Activated naive CD4-positive, alpha-beta T cell treated with anti-CD3 and anti-CD28 coated beads, Interleukin-2, amount 50 U/mL, for 72 hours (primary cell): ENCODE measurements around the gene KCTD18. TPM values are rescaled to one million over a fixed set of nuclear protein-coding genes. Genes with fewer than 3 reads are reported as not detected.

Source experiments
- ATAC-seq, 2 donors: fragments of 150-1000 bp; cut with Tn5 transposase; 2 replicates each; pipeline ENCODE4 v1.10.0; 2021; ENCODE audit warnings: mild to moderate bottlenecking in 2 of 2, moderate library complexity in 2 of 2
- DNase-seq, 2 donors: peaks; one replicate each; pipeline ENCODE4 v3.0.0; 2021 to 2022; ENCODE audit warnings: low spot score in 2 of 2
- H3K27ac Mint-ChIP-seq, 2 donors: one replicate each; pipeline ENCODE4 v1.8.0; 2022; ENCODE audit warnings: mild to moderate bottlenecking in 2 of 2, mixed read lengths in 2 of 2
- H3K36me3 Mint-ChIP-seq, 2 donors: one replicate each; pipeline ENCODE4 v1.8.0; 2022; ENCODE audit warnings: mixed read lengths in 2 of 2
- H3K9me3 Mint-ChIP-seq, 2 donors: one replicate each; pipeline ENCODE4 v1.8.0; 2022; ENCODE audit warnings: mixed read lengths in 2 of 2
- total RNA-seq, 2 donors: library from RNA; stranded (reverse); gene quantifications; one replicate each; pipeline ENCODE4 v1.2.3, GENCODE V29; 2022

The KCTD18 gene
- total RNA-seq, 2 donors from 2014 or later, result 4.4 to 15.3 TPM

DNA sequence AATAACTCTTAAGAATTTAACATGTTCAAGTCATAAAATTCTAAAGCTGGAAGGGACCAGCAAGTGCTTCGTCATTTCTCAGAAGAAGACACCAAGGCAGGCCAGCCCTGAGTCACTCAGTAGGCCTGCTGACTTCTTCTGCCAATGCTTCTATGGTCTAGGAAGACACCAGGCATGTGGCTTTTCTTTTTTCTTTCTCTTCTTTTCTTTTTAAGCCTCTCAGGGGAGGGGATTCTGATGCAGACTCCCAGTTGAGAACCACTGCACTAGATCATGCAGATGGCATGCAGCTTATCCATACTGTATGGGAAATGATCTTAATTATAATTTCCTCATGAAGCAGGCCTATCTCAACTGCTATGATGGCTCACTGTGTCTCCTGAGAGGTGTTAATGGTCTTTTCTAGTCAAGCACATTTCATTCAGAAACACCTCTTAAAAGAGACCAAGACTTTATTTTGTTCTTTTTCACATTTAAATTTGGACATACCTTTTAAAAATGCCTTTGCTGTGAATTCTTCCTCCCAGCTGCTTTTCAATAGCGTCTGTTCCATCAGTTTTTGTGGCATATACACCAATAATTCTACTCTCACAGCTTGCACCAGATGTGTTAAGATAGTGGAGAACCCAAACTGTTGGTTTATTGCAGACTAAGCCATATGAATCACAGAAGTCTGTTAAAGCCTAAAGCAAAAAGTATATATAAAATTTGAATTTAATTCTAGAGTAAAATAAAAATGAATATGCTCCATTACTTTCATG lies 11.3 kb downstream of the KCTD18 start:
- Mint-ChIP-seq H3K9me3 (peaks cover 0 to 3% of the 10 kb centered on the region in 2 donors), H3K36me3 (peaks cover 5 to 14% of the 10 kb centered on the region in 2 donors), H3K27ac (no peak overlapping the region)
- no peak for ATAC-seq
- DNase-seq, result no peak

DNA sequence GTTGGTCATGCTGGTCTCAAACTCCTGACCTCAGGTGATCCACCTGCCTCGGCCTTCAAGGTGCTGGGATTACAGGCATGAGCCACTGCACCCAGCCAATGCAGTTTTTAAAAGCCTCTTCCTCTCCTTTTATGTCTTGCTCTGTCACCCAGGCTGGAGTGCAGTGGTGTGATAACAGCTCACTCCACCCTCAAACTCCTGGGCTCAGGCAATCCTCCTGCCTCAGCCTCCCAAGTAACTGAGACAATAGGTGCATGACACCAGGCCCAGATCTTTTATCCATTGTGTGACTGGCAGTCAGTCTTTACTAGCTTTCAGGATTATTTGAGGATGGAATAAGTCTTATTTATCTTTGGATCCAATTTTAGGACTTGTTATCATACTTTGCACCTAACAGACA lies 13.2 kb downstream of the KCTD18 start:
- DNase-seq (no peak), ATAC-seq (no peak)
- Mint-ChIP-seq H3K36me3 (peaks cover 5 to 7% of the 10 kb centered on the region in 2 donors), H3K9me3 (no peaks in the 10 kb centered on the region), H3K27ac (peak overlapping the region in 1 of 2 donors; percentile 65)

DNA sequence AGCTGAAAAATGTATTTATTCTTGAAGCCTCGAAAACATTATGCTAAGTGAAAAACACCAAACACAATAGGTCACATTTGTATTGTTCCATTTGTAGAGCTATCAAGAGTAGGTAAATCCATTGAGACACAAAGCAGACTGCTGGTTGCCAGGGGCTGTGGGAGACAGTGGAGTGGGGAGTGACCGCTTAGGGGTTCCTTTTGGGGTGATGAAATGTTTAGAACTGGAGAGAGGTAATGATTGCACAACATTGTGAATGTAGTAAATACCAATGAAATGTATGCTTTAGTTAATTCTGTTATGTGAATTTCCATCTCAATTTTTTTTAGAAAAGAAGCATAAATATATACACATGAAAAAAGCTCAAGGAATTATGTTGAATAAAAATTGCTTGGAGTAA lies 15.8 kb downstream of the KCTD18 start:
- no peak for DNase-seq
- Mint-ChIP-seq H3K27ac (no peak overlapping the region), H3K36me3 (peaks cover 6 to 16% of the 10 kb centered on the region in 2 donors)

DNA sequence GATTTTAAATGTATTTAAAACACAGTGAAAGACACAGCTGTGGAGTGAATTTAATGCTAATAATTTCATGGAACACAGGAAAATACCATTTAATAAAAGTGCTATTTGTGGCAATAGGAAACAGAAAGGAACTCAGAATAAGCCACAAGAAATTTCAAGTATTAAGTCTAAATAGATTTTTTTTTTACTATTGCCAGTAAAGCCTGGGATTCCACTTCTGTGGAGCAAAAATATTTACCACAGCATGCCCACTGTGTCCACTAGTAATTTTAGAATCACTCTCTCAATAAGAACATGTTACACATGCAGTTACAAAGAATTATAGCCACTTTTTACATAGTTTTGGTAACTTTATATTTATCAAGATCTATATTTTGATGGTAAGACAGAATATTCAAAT lies 17.2 kb downstream of the KCTD18 start:
- no peaks in the 10 kb centered on the region for H3K9me3 Mint-ChIP-seq
- DNase-seq (no peak), ATAC-seq (no peak)
- peak overlapping the region in 1 of 2 donors; percentile 7 for H3K27ac Mint-ChIP-seq
- peaks cover 6 to 16% of the 10 kb centered on the region in 2 donors for H3K36me3 Mint-ChIP-seq

More for the DNA sequence above, 15.8 kb downstream of the KCTD18 start:
- no peaks in the 10 kb centered on the region for H3K9me3 Mint-ChIP-seq
- ATAC-seq, result no peak

DNA sequence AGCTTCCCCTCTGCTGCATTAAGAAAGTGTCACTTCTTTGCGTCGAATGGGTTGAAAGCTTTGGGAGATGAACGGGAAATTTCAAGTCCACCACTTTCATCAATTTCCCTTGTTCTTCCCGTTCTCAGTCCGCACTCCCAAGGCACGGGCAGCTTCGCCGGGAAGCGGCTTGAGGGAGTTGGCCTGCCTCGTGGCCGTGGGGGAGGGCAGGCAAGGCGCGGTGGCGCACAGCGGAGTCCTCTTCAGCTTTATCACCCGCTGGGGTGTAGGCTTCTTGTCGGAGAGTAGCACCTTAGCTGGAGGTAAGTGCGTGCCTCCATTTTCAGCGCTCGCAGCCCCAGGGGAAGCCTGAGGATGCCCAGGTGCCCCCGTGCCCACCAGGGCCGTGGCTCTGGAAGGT lies 19.9 kb downstream of the KCTD18 start:
- peaks cover 6 to 16% of the 10 kb centered on the region in 2 donors for H3K36me3 Mint-ChIP-seq
- DNase-seq (no peak), ATAC-seq (no peak)
- H3K27ac Mint-ChIP-seq, result no peak overlapping the region
- H3K9me3 Mint-ChIP-seq, result no peaks in the 10 kb centered on the region

DNA sequence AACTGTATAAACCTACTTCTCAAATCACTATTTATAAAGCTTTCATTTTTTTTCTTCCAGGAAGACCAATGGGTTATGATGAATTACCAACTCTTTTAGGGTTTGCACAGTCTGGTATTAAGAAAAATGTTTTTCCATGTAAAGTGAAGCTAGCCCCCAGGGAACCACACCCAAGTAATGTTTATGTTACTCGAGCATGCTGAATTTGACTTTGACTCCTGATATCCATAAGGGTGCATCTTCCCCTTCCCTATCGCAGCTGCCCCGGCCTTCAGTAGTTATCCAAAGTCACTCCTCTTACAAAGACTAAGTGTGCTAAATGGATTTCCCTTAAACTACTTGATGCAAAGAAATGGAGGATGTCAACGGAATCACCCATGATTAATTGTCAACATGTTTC lies 21.7 kb downstream of the KCTD18 start:
- ATAC-seq (no peak), DNase-seq (no peak)
- H3K9me3 Mint-ChIP-seq, result no peaks in the 10 kb centered on the region
- H3K27ac Mint-ChIP-seq, result no peak overlapping the region
- H3K36me3 Mint-ChIP-seq, result peaks cover 6 to 16% of the 10 kb centered on the region in 2 donors

DNA sequence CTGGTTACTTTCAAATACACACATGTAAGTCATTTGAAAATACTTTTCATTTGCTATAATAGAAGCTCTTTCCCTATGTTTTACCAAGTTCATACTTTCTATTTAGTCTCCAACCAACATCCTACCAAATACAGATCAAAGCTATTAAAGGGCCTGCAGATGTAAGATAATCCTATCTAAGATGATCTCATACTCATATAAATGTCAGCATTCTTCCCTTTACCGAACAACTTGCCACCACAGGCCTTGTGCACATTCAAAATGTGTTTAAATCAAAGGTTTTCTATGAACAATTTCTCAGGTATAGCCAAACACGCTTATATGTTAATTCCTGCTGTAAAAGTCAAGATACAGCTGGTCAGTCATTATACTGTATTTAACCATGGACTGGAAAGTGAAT lies 23.3 kb downstream of the KCTD18 start:
- no peak overlapping the region for H3K27ac Mint-ChIP-seq
- no peak for ATAC-seq
- H3K9me3 Mint-ChIP-seq, result no peaks in the 10 kb centered on the region
- H3K36me3 Mint-ChIP-seq, result peaks cover 0 to 7% of the 10 kb centered on the region in 2 donors
- DNase-seq, result no peak

DNA sequence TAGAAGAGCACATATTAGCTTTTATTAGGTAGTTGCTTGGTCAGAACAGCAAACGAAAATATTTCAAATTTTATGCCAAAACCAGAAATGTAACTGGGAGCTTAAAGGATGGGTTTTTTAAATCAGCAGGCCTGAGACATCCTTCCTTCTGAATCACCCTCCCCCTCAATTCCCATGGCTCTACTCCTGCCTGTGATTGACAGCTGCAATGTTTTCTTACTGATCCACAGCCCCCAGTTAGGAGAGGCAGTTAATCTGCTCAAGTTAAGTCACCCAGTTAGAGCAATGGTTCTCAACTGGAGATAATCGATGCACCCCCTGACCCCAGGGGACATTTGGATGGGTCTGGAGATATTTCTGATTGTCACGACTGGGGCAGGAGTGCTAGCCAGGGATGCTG lies 24.9 kb downstream of the KCTD18 start:
- Mint-ChIP-seq H3K27ac (no peak overlapping the region), H3K36me3 (no peaks in the 10 kb centered on the region), H3K9me3 (no peaks in the 10 kb centered on the region)
- DNase-seq (no peak), ATAC-seq (no peak)

DNA sequence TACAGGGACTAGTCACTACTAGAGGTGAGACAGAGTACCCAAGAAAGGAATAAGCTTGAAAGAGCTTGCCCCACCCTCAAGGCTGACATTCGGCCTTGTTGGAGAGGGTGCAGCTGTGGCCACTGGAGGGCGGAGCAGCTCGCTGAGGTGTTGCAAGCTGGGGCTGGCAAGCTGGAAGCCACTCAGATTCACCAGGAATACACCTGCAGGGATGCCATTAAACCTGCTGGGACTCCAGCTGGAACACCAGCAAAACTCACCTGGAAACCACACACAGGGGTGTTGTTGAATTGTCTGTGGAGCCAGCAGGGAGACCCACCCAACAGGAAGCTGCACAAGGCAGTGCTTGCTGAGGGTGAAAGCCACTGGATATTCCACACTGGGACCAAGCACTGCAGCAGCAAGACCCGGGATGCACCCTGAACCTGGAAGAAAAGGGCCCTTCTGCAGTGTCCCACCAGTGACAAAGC lies 26.1 kb downstream of the KCTD18 start:
- no peaks in the 10 kb centered on the region for H3K9me3 Mint-ChIP-seq

DNA sequence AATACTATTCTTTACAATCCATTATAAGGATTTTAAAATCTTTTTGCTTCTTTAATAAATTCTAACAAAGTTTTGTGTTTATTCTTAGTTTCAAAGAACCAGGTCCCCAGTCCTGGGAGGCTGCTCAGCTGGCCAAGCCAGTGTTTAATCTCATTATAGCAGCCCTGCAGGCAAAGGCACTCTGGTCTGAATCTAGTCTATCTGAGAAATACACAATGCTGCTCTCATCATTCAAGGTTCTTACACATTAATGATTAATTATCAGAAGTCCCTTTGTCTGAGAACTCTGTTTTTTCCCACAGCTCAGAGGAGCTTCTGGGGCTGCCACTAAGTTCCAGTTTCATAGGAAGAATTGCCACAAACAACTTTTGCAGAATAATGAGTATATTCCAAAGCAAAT lies 27.7 kb downstream of the KCTD18 start:
- ATAC-seq (no peak), DNase-seq (no peak)
- no peak overlapping the region for H3K27ac Mint-ChIP-seq
- no peaks in the 10 kb centered on the region for H3K9me3 Mint-ChIP-seq
- H3K36me3 Mint-ChIP-seq, result no peaks in the 10 kb centered on the region

More for the DNA sequence above, 26.1 kb downstream of the KCTD18 start:
- H3K27ac Mint-ChIP-seq, result no peak overlapping the region
- peak in 1 of 2 donors; percentile 28 for DNase-seq
- ATAC-seq, result peak; percentile 54 to 63
- no peaks in the 10 kb centered on the region for H3K36me3 Mint-ChIP-seq

DNA sequence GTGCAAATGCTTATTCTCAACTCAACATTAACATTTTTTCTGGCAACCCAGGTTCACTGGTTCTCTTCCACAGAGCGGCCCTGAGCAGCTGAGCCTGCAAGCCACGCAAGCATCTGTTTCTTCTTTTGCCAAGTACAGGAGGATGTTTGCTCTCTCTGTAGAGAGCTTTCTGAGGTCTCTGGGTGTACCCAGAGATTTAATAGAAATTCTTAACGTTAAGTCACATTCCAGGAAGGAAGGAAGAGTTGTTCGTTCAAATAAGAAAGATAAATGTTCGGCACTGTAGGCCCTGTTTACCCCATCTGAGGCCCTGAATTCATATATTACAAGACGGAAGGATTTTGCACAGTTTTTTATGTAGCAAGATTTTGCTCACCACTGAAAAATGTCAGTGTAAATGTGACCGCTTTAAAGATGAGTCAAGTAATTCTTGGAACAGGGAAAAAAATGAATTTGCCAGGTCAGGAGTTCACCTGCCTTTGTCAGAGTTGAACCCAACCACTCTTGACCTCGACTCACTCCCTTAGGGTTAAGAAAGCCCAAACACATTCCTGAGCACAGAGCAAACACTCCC lies 30.1 kb downstream of the KCTD18 start:
- no peak overlapping the region for H3K27ac Mint-ChIP-seq
- DNase-seq (no peak), ATAC-seq (peak in 1 of 2 donors; percentile 24)
- no peaks in the 10 kb centered on the region for H3K9me3 Mint-ChIP-seq
- no peaks in the 10 kb centered on the region for H3K36me3 Mint-ChIP-seq

DNA sequence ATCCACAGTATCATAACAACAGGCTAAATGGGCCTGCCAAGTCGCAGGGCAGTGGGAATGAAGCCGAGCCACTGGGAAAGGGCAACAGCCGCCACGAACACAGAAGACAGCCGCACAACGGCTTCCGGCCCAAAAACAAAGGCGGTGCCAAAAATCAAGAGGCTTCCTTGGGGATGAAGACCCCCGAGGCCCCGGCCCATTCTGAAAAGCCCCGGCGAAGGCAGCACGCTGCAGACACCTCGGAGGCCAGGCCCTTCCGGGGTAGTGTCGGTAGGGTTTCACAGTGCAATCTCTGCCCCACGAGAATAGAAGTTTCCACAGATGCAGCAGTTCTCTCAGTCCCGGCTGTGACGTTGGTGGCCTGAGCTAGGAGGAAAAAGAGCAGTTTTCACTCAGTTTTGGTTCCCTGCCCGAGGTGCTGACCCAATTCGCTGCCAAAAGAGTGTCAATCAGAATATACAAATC lies 32.2 kb downstream of the KCTD18 start:
- DNase-seq, result no peak
- no peak for ATAC-seq
- Mint-ChIP-seq H3K9me3 (no peaks in the 10 kb centered on the region), H3K36me3 (no peaks in the 10 kb centered on the region), H3K27ac (no peak overlapping the region)

DNA sequence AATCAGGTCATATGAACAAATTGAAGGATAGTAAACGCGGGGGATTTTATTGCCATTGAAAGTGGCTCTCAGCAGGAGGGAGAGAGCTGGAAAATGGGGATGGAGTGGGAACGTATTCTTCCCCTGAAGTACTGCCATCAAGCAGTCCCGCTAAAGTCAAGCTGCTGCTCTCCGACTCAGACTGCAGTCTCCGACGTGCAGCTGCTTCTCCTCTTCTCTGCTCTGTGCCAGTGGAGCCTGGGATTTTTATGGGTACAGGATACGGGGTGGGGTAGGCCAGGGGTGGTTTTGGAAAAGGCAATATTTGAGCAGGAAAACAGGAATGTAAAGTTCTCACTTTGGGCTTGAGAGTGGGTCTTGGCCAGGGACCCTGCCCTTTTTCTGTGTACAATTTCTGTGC lies 33.0 kb downstream of the KCTD18 start:
- DNase-seq (no peak), ATAC-seq (no peak)
- H3K9me3 Mint-ChIP-seq, result no peaks in the 10 kb centered on the region
- no peaks in the 10 kb centered on the region for H3K36me3 Mint-ChIP-seq
- no peak overlapping the region for H3K27ac Mint-ChIP-seq

DNA sequence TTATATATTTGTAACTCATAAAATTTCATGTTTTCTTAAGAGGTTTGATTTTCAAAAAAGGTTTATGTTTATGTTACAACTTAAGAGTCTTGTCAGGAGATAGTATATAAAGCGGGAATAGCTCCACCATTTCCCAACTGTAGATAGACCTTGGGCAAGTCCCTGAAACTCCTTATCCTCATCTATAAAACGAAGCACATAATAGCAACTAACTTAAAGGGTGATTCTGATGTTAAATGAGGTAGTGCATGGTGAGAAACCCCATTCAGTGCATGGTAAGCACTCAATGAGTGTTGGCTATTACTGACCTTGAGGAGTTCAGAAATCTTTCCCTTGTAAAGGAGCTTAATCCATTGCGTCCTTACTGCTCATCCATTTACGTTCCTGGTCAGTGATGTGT lies 34.1 kb downstream of the KCTD18 start:
- Mint-ChIP-seq H3K27ac (no peak overlapping the region), H3K9me3 (no peaks in the 10 kb centered on the region), H3K36me3 (peaks cover 0 to 5% of the 10 kb centered on the region in 2 donors)
- ATAC-seq (no peak), DNase-seq (no peak)

DNA sequence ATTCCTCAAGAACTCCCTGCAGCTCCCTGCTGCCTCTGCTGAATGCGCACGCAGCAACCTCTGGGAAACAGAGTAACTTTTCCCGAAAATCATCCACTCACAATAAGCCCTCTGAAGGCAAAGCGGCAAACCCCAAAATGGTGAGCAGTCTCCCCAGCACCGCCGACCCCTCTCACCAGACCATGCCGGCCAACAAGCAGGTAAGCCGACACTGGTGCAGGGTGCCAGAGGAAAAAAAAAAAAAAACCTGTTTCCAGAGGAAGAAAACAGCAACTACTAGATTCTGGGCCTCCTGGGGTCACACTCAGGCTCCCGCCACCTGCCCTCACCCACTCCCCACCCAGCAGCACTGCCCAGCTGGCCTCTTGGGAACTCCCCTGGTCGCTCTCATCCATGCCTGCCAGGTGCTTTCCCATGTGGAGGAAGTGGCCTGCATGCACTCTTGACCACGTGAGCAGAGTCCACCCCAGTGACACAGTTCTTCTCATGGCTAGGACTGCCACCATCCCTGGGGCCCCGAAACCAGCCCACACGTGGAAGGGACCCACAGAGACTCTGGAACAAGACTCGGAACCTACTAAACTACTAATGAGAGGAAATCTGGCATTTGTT lies 36.9 kb downstream of the KCTD18 start:
- ATAC-seq (no peak), DNase-seq (no peak)
- H3K36me3 Mint-ChIP-seq, result peaks cover 0 to 5% of the 10 kb centered on the region in 2 donors
- H3K27ac Mint-ChIP-seq, result no peak overlapping the region
- H3K9me3 Mint-ChIP-seq, result no peaks in the 10 kb centered on the region

DNA sequence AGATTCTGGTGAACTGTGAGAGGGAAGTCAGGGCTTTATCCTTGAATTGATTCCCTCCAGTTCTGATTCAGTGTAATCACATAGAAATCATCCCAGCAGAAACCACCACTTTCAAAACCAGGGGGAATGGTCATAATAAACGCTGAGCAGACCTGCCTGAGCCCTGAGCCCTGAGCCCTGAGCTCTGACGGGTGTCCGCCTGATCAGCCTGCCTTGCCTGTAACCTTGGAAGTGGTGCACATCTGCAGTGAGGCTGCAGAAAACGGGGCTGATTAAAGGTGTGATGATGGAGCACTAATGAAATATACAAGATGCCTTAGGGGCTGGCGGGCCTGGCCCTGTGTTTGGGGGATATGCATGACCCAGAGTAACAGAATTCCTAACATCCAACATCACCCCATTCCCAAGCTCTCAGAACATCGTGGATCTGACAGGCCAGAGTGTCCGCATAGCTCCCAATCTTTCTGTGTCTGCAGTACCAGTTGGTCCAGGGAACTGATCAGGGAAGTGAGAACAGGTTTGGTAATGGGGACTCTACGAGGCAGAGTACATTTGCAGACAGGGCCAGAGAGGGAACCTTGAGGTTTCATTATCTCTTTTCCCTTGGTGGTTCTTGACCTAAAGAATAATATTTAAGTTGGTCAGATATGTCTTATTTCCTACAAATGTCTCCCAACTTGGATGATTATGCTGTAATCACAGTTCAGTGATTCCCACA lies 37.8 kb downstream of the KCTD18 start:
- H3K27ac Mint-ChIP-seq, result no peak overlapping the region
- DNase-seq (no peak), ATAC-seq (no peak)
- H3K36me3 Mint-ChIP-seq, result peaks cover 0 to 11% of the 10 kb centered on the region in 2 donors
- H3K9me3 Mint-ChIP-seq, result no peaks in the 10 kb centered on the region

DNA sequence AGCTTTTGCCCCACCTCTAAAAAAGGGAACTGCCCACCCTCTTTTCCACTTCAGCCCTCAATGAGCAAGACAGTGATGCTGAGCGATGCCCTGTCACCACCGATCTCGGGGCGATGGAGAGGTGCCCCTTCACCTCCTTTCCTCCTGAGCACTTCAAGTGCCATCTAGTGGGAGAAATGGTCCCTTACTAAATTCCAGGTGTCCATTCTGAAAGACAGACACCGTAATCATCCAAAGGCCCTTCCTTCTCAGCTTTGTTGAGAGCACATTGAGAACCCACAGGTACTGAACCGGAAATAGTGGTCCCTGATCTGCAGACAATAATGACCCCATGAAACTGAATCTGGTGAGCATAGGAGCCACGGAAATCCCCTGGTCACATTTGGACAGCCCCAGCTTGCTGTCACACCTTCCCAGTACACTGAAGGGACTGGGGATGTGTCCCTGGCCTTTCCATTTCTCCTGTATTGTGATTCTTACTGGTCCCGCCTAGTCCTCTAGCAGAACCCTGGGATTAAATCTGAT lies 38.5 kb downstream of the KCTD18 start:
- DNase-seq (no peak), ATAC-seq (peak in 1 of 2 donors; percentile 55)
- Mint-ChIP-seq H3K27ac (peak overlapping the region; percentile 2 to 67), H3K9me3 (no peaks in the 10 kb centered on the region), H3K36me3 (peaks cover 0 to 12% of the 10 kb centered on the region in 2 donors)
